GM12878 (cell line): Measurements from ENCODE around the gene UFL1. TPM values are rescaled to one million over a fixed set of nuclear protein-coding genes. Genes with fewer than 3 reads are reported as not detected.
A peak's percentile ranks its signal among the peaks of the same experiment; 100 is the strongest.

ENCODE experiments used
- ATAC-seq: fragments of 200-7000 bp; cut with Tn5 transposase; 3 replicates; pipeline ENCODE4 v1.9.1; 2020; ENCODE audit warnings: mild to moderate bottlenecking, moderate library complexity
- BruUV-seq: library from RNA; stranded (reverse); fragments of 400-500 nt; replicated peaks from 2 replicates; lab custom pipeline; 2021; lab: Mats Ljungman, UMichigan
- CTCF ChIA-PET: fragments of 300-600 bp; sonication (Branson Sonifier 250); formaldehyde crosslinking; extraction: SDS; loops from one replicate; lab custom pipeline; 2021; ENCODE audit warnings: inconsistent platforms; lab: Yijun Ruan, JAX
- POLR2A ChIA-PET: fragments of 350-600 bp; formaldehyde crosslinking; extraction: SDS; loops from one replicate; lab custom pipeline; 2021; ENCODE audit warnings: inconsistent platforms; lab: Charles Lee
- RAD21 ChIA-PET: fragments of 300-600 bp; sonication (Branson Sonifier 250); formaldehyde crosslinking; loops from one replicate; lab custom pipeline; 2023; ENCODE audit warnings: antibody characterized with exemption; ENCODE audit not compliant: unreplicated experiment; lab: Charles Lee
- SMC1A ChIA-PET: fragments of 300-600 bp; sonication (Branson Sonifier 250); formaldehyde crosslinking; loops from one replicate; lab custom pipeline; 2023; ENCODE audit not compliant: unreplicated experiment, uncharacterized antibody; lab: Charles Lee
- DNase-seq: peaks from one replicate; pipeline ENCODE4 v3.0.0-alpha.2; 2011; ENCODE audit warnings: low read depth, low spot score
- FAIRE-seq: peaks from 3 replicates; lab custom pipeline; 2011; peaks lifted over from hg19 to GRCh38; lab: Jason Lieb, UNC
- H2AFZ ChIP-seq: 2 replicates; pipeline ENCODE4 v1.6.0; 2011; ENCODE audit warnings: low read depth, low read length, control low read depth; ENCODE audit not compliant: control insufficient read depth
- H3K27ac ChIP-seq: 2 replicates; pipeline ENCODE4 v1.5.1; 2011; ENCODE audit warnings: control low read depth; ENCODE audit not compliant: control insufficient read depth, insufficient read depth
- H3K27me3 ChIP-seq, 2 experiments: replicated peaks in 1 of 2; 2 replicates each; pipeline versions ENCODE4 v1.6.0 to v1.6.1; 2011; ENCODE audit warnings: low read length in 1 of 2; ENCODE audit not compliant: control insufficient read depth in 2 of 2, insufficient read depth in 2 of 2
- H3K36me3 ChIP-seq, 2 experiments: 2 replicates each; pipeline ENCODE4 v1.5.1; 2011; ENCODE audit warnings: low read length in 1 of 2; ENCODE audit not compliant: control insufficient read depth in 2 of 2, insufficient read depth in 2 of 2
- H3K4me1 ChIP-seq: 2 replicates; pipeline ENCODE4 v1.6.1; 2011; ENCODE audit warnings: mild to moderate bottlenecking, low read length, moderate library complexity, mixed read lengths; ENCODE audit not compliant: control insufficient read depth, insufficient read depth
- H3K4me2 ChIP-seq: 2 replicates; pipeline ENCODE4 v1.6.0; 2011; ENCODE audit warnings: control low read depth; ENCODE audit not compliant: control insufficient read depth, insufficient read depth
- H3K4me3 ChIP-seq: fragments of 200-600 bp; sonication (generic); 2 replicates; pipeline ENCODE4 v1.5.1; 2016
- H3K79me2 ChIP-seq: 2 replicates; pipeline ENCODE4 v1.6.0; 2011; ENCODE audit warnings: low read length; ENCODE audit not compliant: control insufficient read depth, insufficient read depth
- H3K9ac ChIP-seq: 2 replicates; pipeline ENCODE4 v1.8.0; 2011; ENCODE audit warnings: low read length, control low read depth, mixed read lengths; ENCODE audit not compliant: control insufficient read depth, insufficient read depth
- H3K9me3 ChIP-seq: replicated peaks from 3 replicates; pipeline ENCODE4 v1.5.1; 2011; ENCODE audit warnings: mild to moderate bottlenecking, low read length; ENCODE audit not compliant: control insufficient read depth, insufficient read depth
- H4K20me1 ChIP-seq: 2 replicates; pipeline ENCODE4 v1.6.0; 2011; ENCODE audit not compliant: control insufficient read depth, insufficient read depth
- BMI1 ChIP-seq: fragments of 450-650 bp; IDR thresholded peaks from 2 replicates; pipeline ENCODE4 v1.6.1; 2016; ENCODE audit warnings: mild to moderate bottlenecking, moderate library complexity, borderline replicate concordance
- EED ChIP-seq: sonication (generic); IDR thresholded peaks from 2 replicates; pipeline ENCODE4 v1.6.1; 2016; ENCODE audit warnings: antibody characterized with exemption, low read depth
- EZH2 ChIP-seq: IDR thresholded peaks from 2 replicates; pipeline ENCODE4 v1.6.1; 2012; ENCODE audit warnings: low read depth, mild to moderate bottlenecking, control low read depth, inconsistent platforms, low read length, borderline replicate concordance; ENCODE audit not compliant: control insufficient read depth
- GATAD2B ChIP-seq: fragments of 450-650 bp; conservative IDR thresholded peaks from 2 replicates; pipeline ENCODE4 v1.6.1; 2017; ENCODE audit warnings: low read depth, mild to moderate bottlenecking, moderate library complexity
- IKZF2 ChIP-seq, 2 experiments: fragments of 450-650 bp; IDR thresholded peaks; 2 replicates each; pipeline ENCODE4 v1.6.1; 2017; ENCODE audit warnings: mild to moderate bottlenecking in 2 of 2, moderate library complexity in 2 of 2
- NFIC ChIP-seq: IDR thresholded peaks from 2 replicates; pipeline ENCODE4 v1.6.1; 2012; ENCODE audit warnings: low read depth, mild to moderate bottlenecking, inconsistent platforms, low read length, moderate library complexity
- PML ChIP-seq: IDR thresholded peaks from 2 replicates; pipeline ENCODE4 v1.6.1; 2012; ENCODE audit warnings: low read length, inconsistent platforms
- RELB ChIP-seq: fragments of 450-650 bp; IDR thresholded peaks from 2 replicates; pipeline ENCODE4 v1.6.1; 2017; ENCODE audit warnings: low read depth, mild to moderate bottlenecking, moderate library complexity
- SRF ChIP-seq, 2 experiments: IDR thresholded peaks; 2 replicates each; pipeline ENCODE4 v1.6.1; 2011; ENCODE audit warnings: low read depth in 2 of 2, low read length in 2 of 2, mild to moderate bottlenecking in 1 of 2, moderate library complexity in 1 of 2
- TCF12 ChIP-seq: IDR thresholded peaks from 2 replicates; pipeline ENCODE4 v1.6.1; 2011; ENCODE audit warnings: low read depth, mild to moderate bottlenecking, low read length
- YY1 ChIP-seq: IDR thresholded peaks from 2 replicates; pipeline ENCODE4 v1.6.1; 2011; ENCODE audit warnings: low read depth, mild to moderate bottlenecking, low read length
- ZBED1 ChIP-seq: IDR thresholded peaks from 2 replicates; pipeline ENCODE4 v1.6.1; 2016; ENCODE audit warnings: borderline replicate concordance
- WGBS: methylation state at CpG from one replicate; pipeline ENCODE4 v1.1.6; 2016; ENCODE audit warnings: low lambda C conversion rate; ENCODE audit not compliant: insufficient replicate concordance, insufficient coverage; ENCODE audit errors: missing lambda C conversion rate; 5-methylcytosine and 5-hydroxymethylcytosine counted together
- in situ Hi-C: fragments of 300-500 bp; cut with MboI; formaldehyde crosslinking; loops from 9 replicates; pipeline ENCODE4 v1.14.3; 2018; ENCODE audit warnings: mixed read lengths
- intact Hi-C: fragments of 100-400 bp; cut with micrococcal nuclease; formaldehyde crosslinking; loops from one replicate; pipeline ENCODE4 v1.14.2; 2022; ENCODE audit not compliant: unreplicated experiment
- polyA plus RNA-seq, 11 experiments: library from polyadenylated mRNA; depleted of rRNA in 4 of 11; unstranded in 6 of 11; stranded (reverse) in 5 of 11; fragments of >200 nt; fragmentation: Nextera tagmentation in 4 of 11; fragmentation: Illumina TruSeq in 1 of 11; extraction: Ambion mirVana in 4 of 11; extraction: Trizol in 1 of 11; gene quantifications; 1 replicate in 1 of 11; 2 replicates in 10 of 11; pipeline versions ENCODE4 v1.2.1 to v1.2.3, GENCODE V29; 2011 to 2016; ENCODE audit warnings: inconsistent platforms in 2 of 11, missing spikeins in 2 of 11, low read depth in 1 of 11
- total RNA-seq, 4 experiments: library from RNA; depleted of rRNA in 3 of 4; stranded (reverse); fragments of >200 nt in 3 of 4; fragmentation: Illumina TruSeq in 1 of 4; extraction: Trizol in 1 of 4; gene quantifications; 2 replicates each; pipeline versions ENCODE4 v1.2.1 to v1.2.3, GENCODE V29; 2013 to 2021

Gene UFL1
- total and polyA plus RNA-seq, 10 of the 15 experiments (the other 5 are each of a cell fraction or from before 2014, with no cell fraction given): 13.8 to 29.3 (median 24.4) TPM

- SMC1A ChIA-PET: interaction anchor here (0.7 to 2.0 kb wide), 4 partner anchors 11 to 402 kb away, joined by 3 to 14 read pairs (median 4); no protein-coding TSS in a partner anchor
- peak; percentile 73 for FAIRE-seq
- peak overlapping the region; percentile 86; the same call in 1 of the 2 replicates for H2AFZ ChIP-seq
These were observed 1.2 kb upstream of the UFL1 start for GRCh38 chr6:96520171-96521115.

GRCh38 chr6:96521306-96521643 lies 331 bp upstream of the UFL1 start:
- RAD21 ChIA-PET: no interaction called here
- Histone ChIP-seq H3K79me2 (peaks cover 43% of the 10 kb centered on the region), H3K36me3 (peaks cover 0 to 4% of the 10 kb centered on the region in 2 experiments; a peak in 1 of 4 replicates), H3K4me3 (peak overlapping the region; percentile 91), H3K27me3 (no peaks in the 10 kb centered on the region), H3K4me2 (peak overlapping the region; percentile 95), H2AFZ (peak overlapping the region; percentile 86), H3K4me1 (no peaks in the 10 kb centered on the region), H3K9ac (peak overlapping the region; percentile 98), H4K20me1 (no peaks in the 10 kb centered on the region), H3K27ac (peak overlapping the region; percentile 96), H3K9me3 (no peaks in the 10 kb centered on the region)
- no peak for DNase-seq
- POLR2A ChIA-PET: no interaction called here
- in situ Hi-C loops (loop anchor here (10.0 kb wide), 3 partner anchors 374 to 946 kb away; partner anchors contain the start of genes MANEA and NDUFAF4), intact Hi-C loops (loop anchor here (5.0 kb wide), 2 partner anchors 91 to 944 kb away; partner anchors contain the start of gene MANEA)
- no peak for FAIRE-seq
- no TSS peak for BruUV-seq
- 0% methylated on average over 8 of the region's 8 CpGs for WGBS
- peak; percentile 25 for ATAC-seq
- CTCF ChIA-PET: no interaction called here
- SMC1A ChIA-PET: interaction anchor here (1.0 to 2.0 kb wide), 2 partner anchors 10 to 214 kb away, joined by 3 to 14 read pairs; no protein-coding TSS in a partner anchor
- TF ChIP-seq NFIC (no peak), PML (no peak), RELB (peak; percentile 41; the same call in 1 of the 2 replicates), ZBED1 (no peak), EED (no peak; the same call in 1 of the 2 replicates)

More at GRCh38 chr6:96520171-96521115, 1.2 kb upstream of the UFL1 start:
- in situ Hi-C loops (loop anchor here (10.0 kb wide), 3 partner anchors 374 to 946 kb away; partner anchors contain the start of genes MANEA and NDUFAF4), intact Hi-C loops (loop anchor here (5.0 kb wide), 2 partner anchors 92 to 943 kb away; partner anchors contain the start of gene MANEA)
- Histone ChIP-seq H3K4me1 (no peaks in the 10 kb centered on the region), H3K79me2 (peaks cover 43% of the 10 kb centered on the region), H3K9me3 (no peaks in the 10 kb centered on the region), H4K20me1 (no peaks in the 10 kb centered on the region), H3K27ac (peak overlapping the region; percentile 96), H3K27me3 (no peaks in the 10 kb centered on the region), H3K36me3 (0 out of 4 replicates have a peak, but pooled peaks cover 0 to 3% of the 10 kb centered on the region in 2 experiments), H3K4me3 (peak overlapping the region; percentile 91), H3K9ac (peak overlapping the region; percentile 98), H3K4me2 (peak overlapping the region; percentile 95)
- ChIA-PET RAD21 (interaction anchor here (1.0 kb wide), 1 partner anchor 84 kb away, joined by 3 read pairs; no protein-coding TSS in a partner anchor), POLR2A (no interaction called here), CTCF (no interaction called here)
- TF ChIP-seq EED (no peak), SRF (IDR thresholded peaks at IDR 0.05; ENCODE audit: low read depth in 2 of 2, low read length in 2 of 2) (peak; percentile 41 to 80; a peak in 3 of 4 replicates), BMI1 (peak; percentile 57; the same call in 1 of the 2 replicates), GATAD2B (no peak), EZH2 (no peak), ZBED1 (no peak), YY1 (no peak), TCF12 (no peak), IKZF2 (IDR thresholded peaks at IDR 0.05) (no peak)
- 29% methylated on average over 6 of the region's 6 CpGs for WGBS
- DNase-seq (no peak), ATAC-seq (no peak)
- BruUV-seq: TSS peak; percentile 90
